ENCODE results near the gene CAPG. TPM values are rescaled to one million over a fixed set of nuclear protein-coding genes. Genes with fewer than 3 reads are reported as not detected.

Gene CAPG
- total and polyA plus RNA-seq, 9 of the 15 experiments (the other 6 are each of a cell fraction or from before 2014, with no cell fraction given), result 10.6 to 90.4 (median 56.0) TPM

DNA sequence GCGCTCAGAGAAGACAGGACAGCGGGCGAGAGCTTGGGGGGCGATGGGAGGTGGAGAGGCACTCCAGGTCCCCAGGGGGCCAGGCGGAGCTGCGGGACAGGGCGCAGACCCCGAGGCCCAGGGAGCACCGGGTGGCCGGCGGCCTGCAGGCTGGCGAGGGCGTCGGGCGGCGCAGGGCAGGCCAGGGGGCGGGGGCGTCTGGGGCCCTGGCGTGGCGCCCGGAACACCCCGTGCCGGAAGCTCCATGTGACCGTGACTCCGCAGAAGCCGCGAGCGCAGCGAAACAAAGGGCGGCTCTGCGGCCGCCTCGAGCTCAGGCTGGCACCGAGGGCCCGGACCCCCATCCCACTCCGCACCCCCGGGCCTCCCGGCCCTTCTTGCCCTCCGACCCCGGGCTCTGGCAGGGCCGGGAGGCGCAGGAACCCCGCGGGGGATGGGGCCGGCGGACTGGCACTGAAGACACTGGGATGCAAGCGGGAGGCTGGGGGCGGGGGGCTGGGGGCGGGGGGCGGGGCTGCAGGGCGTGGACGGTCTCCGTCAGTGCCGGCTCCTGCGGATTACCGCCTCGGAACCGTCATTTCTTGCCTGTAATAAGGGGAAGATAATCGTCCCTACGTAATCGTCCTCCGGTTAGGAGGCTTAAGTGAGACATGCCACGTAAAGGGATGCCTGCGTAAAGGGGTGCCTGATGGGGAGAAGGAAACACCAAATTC lies 27.5 kb upstream of the CAPG start (continued):
- TF ChIP-seq RBM14 (IDR thresholded peaks at IDR 0.05; ENCODE audit: borderline replicate concordance, insufficient read depth, low read depth, low read length), result no peak
- TF ChIP-seq GTF2A2 (tag; IDR thresholded peaks at IDR 0.05), result no peak
- TF ChIP-seq BDP1 (IDR thresholded peaks at IDR 0.05; ENCODE audit: insufficient read depth, insufficient read length), result no peak
- no peak for TF ChIP-seq TGIF2 (CRISPR knock-in tag; IDR thresholded peaks at IDR 0.05)
- TF ChIP-seq, protein P1, sequence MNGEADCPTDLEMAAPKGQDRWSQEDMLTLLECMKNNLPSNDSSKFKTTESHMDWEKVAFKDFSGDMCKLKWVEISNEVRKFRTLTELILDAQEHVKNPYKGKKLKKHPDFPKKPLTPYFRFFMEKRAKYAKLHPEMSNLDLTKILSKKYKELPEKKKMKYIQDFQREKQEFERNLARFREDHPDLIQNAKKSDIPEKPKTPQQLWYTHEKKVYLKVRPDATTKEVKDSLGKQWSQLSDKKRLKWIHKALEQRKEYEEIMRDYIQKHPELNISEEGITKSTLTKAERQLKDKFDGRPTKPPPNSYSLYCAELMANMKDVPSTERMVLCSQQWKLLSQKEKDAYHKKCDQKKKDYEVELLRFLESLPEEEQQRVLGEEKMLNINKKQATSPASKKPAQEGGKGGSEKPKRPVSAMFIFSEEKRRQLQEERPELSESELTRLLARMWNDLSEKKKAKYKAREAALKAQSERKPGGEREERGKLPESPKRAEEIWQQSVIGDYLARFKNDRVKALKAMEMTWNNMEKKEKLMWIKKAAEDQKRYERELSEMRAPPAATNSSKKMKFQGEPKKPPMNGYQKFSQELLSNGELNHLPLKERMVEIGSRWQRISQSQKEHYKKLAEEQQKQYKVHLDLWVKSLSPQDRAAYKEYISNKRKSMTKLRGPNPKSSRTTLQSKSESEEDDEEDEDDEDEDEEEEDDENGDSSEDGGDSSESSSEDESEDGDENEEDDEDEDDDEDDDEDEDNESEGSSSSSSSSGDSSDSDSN (IDR thresholded peaks at IDR 0.05; ENCODE audit: borderline replicate concordance in 1 of 2, low read depth in 2 of 2, low read length in 2 of 2), result no peak
- TF ChIP-seq GATA2 (CRISPR knock-in tag; IDR thresholded peaks at IDR 0.05), result no peak
- TF ChIP-seq, protein P2, sequence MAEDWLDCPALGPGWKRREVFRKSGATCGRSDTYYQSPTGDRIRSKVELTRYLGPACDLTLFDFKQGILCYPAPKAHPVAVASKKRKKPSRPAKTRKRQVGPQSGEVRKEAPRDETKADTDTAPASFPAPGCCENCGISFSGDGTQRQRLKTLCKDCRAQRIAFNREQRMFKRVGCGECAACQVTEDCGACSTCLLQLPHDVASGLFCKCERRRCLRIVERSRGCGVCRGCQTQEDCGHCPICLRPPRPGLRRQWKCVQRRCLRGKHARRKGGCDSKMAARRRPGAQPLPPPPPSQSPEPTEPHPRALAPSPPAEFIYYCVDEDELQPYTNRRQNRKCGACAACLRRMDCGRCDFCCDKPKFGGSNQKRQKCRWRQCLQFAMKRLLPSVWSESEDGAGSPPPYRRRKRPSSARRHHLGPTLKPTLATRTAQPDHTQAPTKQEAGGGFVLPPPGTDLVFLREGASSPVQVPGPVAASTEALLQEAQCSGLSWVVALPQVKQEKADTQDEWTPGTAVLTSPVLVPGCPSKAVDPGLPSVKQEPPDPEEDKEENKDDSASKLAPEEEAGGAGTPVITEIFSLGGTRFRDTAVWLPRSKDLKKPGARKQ (CRISPR knock-in tag; IDR thresholded peaks at IDR 0.05), result no peak
- TF ChIP-seq, protein P3, sequence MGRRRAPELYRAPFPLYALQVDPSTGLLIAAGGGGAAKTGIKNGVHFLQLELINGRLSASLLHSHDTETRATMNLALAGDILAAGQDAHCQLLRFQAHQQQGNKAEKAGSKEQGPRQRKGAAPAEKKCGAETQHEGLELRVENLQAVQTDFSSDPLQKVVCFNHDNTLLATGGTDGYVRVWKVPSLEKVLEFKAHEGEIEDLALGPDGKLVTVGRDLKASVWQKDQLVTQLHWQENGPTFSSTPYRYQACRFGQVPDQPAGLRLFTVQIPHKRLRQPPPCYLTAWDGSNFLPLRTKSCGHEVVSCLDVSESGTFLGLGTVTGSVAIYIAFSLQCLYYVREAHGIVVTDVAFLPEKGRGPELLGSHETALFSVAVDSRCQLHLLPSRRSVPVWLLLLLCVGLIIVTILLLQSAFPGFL (CRISPR knock-in tag; IDR thresholded peaks at IDR 0.05), result no peak
- TF ChIP-seq, protein P4, sequence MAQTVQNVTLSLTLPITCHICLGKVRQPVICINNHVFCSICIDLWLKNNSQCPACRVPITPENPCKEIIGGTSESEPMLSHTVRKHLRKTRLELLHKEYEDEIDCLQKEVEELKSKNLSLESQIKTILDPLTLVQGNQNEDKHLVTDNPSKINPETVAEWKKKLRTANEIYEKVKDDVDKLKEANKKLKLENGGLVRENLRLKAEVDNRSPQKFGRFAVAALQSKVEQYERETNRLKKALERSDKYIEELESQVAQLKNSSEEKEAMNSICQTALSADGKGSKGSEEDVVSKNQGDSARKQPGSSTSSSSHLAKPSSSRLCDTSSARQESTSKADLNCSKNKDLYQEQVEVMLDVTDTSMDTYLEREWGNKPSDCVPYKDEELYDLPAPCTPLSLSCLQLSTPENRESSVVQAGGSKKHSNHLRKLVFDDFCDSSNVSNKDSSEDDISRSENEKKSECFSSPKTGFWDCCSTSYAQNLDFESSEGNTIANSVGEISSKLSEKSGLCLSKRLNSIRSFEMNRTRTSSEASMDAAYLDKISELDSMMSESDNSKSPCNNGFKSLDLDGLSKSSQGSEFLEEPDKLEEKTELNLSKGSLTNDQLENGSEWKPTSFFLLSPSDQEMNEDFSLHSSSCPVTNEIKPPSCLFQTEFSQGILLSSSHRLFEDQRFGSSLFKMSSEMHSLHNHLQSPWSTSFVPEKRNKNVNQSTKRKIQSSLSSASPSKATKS (CRISPR knock-in tag; IDR thresholded peaks at IDR 0.05), result no peak
- no peak for TF ChIP-seq PRPF4 (IDR thresholded peaks at IDR 0.05; ENCODE audit: insufficient read depth, low read depth, low read length, poor library complexity, severe bottlenecking)
- TF ChIP-seq NFATC3 (IDR thresholded peaks at IDR 0.05), result no peak
- no peak for TF ChIP-seq IFI16 (CRISPR knock-in tag; IDR thresholded peaks at IDR 0.05)
- TF ChIP-seq ZNF695 (CRISPR knock-in tag; IDR thresholded peaks at IDR 0.05), result no peak
- TF ChIP-seq MAZ (CRISPR knock-in tag; conservative IDR thresholded peaks at IDR 0.05 in 1 of 2, IDR thresholded peaks at IDR 0.05 in 1 of 2), result peak; percentile 53 to 88; a peak in 2 of 4 replicates
- TF ChIP-seq SMARCB1 (IDR thresholded peaks at IDR 0.05; ENCODE audit: insufficient read length, low read depth), result no peak
- TF ChIP-seq SIX5 (IDR thresholded peaks at IDR 0.05; ENCODE audit: borderline replicate concordance in 1 of 2, insufficient read depth in 1 of 2, low read depth in 1 of 2, low read length in 2 of 2), result no peak
- no peak for TF ChIP-seq ZNF586 (CRISPR knock-in tag; conservative IDR thresholded peaks at IDR 0.05)
- TF ChIP-seq NR2C2 (CRISPR knock-in tag; IDR thresholded peaks at IDR 0.05), result no peak
- TF ChIP-seq NR2C2 (tag; IDR thresholded peaks at IDR 0.05), result peak; percentile 63; the same call in 1 of the 2 replicates
- 0 out of 2 replicates have a peak, but pooled peaks have one; percentile 51 for TF ChIP-seq KLF1 (tag; IDR thresholded peaks at IDR 0.05)
- TF ChIP-seq KDM1A (IDR thresholded peaks at IDR 0.05), result no peak
